Calu3 (cell line): ENCODE results near the gene FAM193A. TPM values are rescaled to one million over a fixed set of nuclear protein-coding genes. Genes with fewer than 3 reads are reported as not detected.

ENCODE experiments used
- BruUV-seq: library from RNA; stranded (reverse); fragments of 400-500 nt; replicated peaks from 2 replicates; lab custom pipeline; 2021; lab: Mats Ljungman, UMichigan
- CTCF ChIA-PET: fragments of 300-600 bp; sonication (Branson Sonifier 250); formaldehyde crosslinking; loops from one replicate; lab custom pipeline; 2022; ENCODE audit warnings: antibody characterized with exemption; lab: Charles Lee
- DNase-seq: peaks from one replicate; pipeline ENCODE4 v3.0.0; 2022
- H3K27ac Mint-ChIP-seq: one replicate; pipeline ENCODE4 v1.8.0; 2022; ENCODE audit warnings: mixed read lengths; ENCODE audit not compliant: unreplicated experiment
- H3K27me3 Mint-ChIP-seq: one replicate; pipeline ENCODE4 v1.8.0; 2022; ENCODE audit warnings: mixed read lengths; ENCODE audit not compliant: unreplicated experiment
- H3K36me3 Mint-ChIP-seq: one replicate; pipeline ENCODE4 v1.8.0; 2022; ENCODE audit warnings: mild to moderate bottlenecking, moderate library complexity, mixed read lengths; ENCODE audit not compliant: insufficient read depth, unreplicated experiment
- H3K4me1 Mint-ChIP-seq: one replicate; pipeline ENCODE4 v1.8.0; 2022; ENCODE audit warnings: mild to moderate bottlenecking, low read depth, mixed read lengths; ENCODE audit not compliant: unreplicated experiment
- H3K4me3 Mint-ChIP-seq: one replicate; pipeline ENCODE4 v1.8.0; 2022; ENCODE audit warnings: mild to moderate bottlenecking, low read depth, moderate library complexity, mixed read lengths; ENCODE audit not compliant: unreplicated experiment
- H3K9me3 Mint-ChIP-seq: one replicate; pipeline ENCODE4 v1.8.0; 2022; ENCODE audit warnings: low read depth, mixed read lengths; ENCODE audit not compliant: unreplicated experiment
- CTCF ChIP-seq: fragments of 200-600 bp; IDR thresholded peaks from one replicate; pipeline ENCODE4 v1.8.0; 2022; ENCODE audit warnings: antibody characterized with exemption; ENCODE audit not compliant: unreplicated experiment
- intact Hi-C: fragments of 100-400 bp; cut with micrococcal nuclease; formaldehyde crosslinking; loops from one replicate; pipeline ENCODE4 v1.10.0; 2022; ENCODE audit not compliant: unreplicated experiment
- total RNA-seq: library from RNA; stranded (reverse); gene quantifications from 2 replicates; pipeline ENCODE4 v1.2.3, GENCODE V29; 2022

Gene FAM193A
- total RNA-seq, 1 experiment from 2014 or later: 20.0 TPM

GRCh38 chr4:2700031-2700430, 163.6 kb downstream of the FAM193A start:
- Mint-ChIP-seq H3K27me3 (no peaks in the 10 kb centered on the region), H3K9me3 (no peaks in the 10 kb centered on the region), H3K27ac (no peak overlapping the region), H3K36me3 (peaks cover 12% of the 10 kb centered on the region), H3K4me3 (no peak overlapping the region), H3K4me1 (no peaks in the 10 kb centered on the region)
- no peak for TF ChIP-seq CTCF
- no TSS peak for BruUV-seq
- intact Hi-C loops: no loop called here
- CTCF ChIA-PET: no interaction called here
- no peak for DNase-seq

- peaks cover 5% of the 10 kb centered on the region for H3K36me3 Mint-ChIP-seq
- CTCF ChIA-PET: no interaction called here
- intact Hi-C loops: no loop called here
- H3K27me3 Mint-ChIP-seq: no peaks in the 10 kb centered on the region
- H3K27ac Mint-ChIP-seq: no peak overlapping the region
- H3K4me1 Mint-ChIP-seq: no peaks in the 10 kb centered on the region
- no peak overlapping the region for H3K4me3 Mint-ChIP-seq
- no peak for TF ChIP-seq CTCF
- DNase-seq: no peak
- no peaks in the 10 kb centered on the region for H3K9me3 Mint-ChIP-seq
- no TSS peak for BruUV-seq
These were observed 165.9 kb downstream of the FAM193A start for GRCh38 chr4:2702361-2702760.

- CTCF ChIA-PET: no interaction called here
- H3K4me1 Mint-ChIP-seq: no peaks in the 10 kb centered on the region
- no TSS peak for BruUV-seq
These were observed 166.3 kb downstream of the FAM193A start for GRCh38 chr4:2702770-2703169.

GRCh38 chr4:2712261-2712842, 175.9 kb downstream of the FAM193A start:
- DNase-seq: no peak
- Mint-ChIP-seq H3K36me3 (no peaks in the 10 kb centered on the region), H3K27me3 (no peaks in the 10 kb centered on the region), H3K4me1 (no peaks in the 10 kb centered on the region), H3K4me3 (no peak overlapping the region), H3K27ac (no peak overlapping the region), H3K9me3 (peaks cover 2% of the 10 kb centered on the region)
- CTCF ChIA-PET: no interaction called here
- no TSS peak for BruUV-seq
- intact Hi-C loops: no loop called here
- no peak for TF ChIP-seq CTCF

More at GRCh38 chr4:2702770-2703169, 166.3 kb downstream of the FAM193A start:
- DNase-seq: no peak
- intact Hi-C loops: no loop called here
- no peak for TF ChIP-seq CTCF
- Mint-ChIP-seq H3K9me3 (no peaks in the 10 kb centered on the region), H3K36me3 (peaks cover 5% of the 10 kb centered on the region), H3K27me3 (no peaks in the 10 kb centered on the region), H3K4me3 (no peak overlapping the region), H3K27ac (no peak overlapping the region)
